K562 (cell line): ENCODE measurements around the gene PIGC. TPM values are rescaled to one million over a fixed set of nuclear protein-coding genes. Genes with fewer than 3 reads are reported as not detected.

Source experiments
- ATAC-seq: fragments of 200-7000 bp; cut with Tn5 transposase; 3 replicates; pipeline ENCODE4 v1.9.1; 2020; ENCODE audit warnings: moderate library complexity
- BruUV-seq: library from RNA; stranded (reverse); fragments of 400-500 nt; replicated peaks from 2 replicates; lab custom pipeline; 2021; lab: Mats Ljungman, UMichigan
- CTCF ChIA-PET: fragments of 300-600 bp; formaldehyde crosslinking; extraction: SDS; loops from one replicate; lab custom pipeline; 2021; ENCODE audit warnings: low intra/inter-chr PET ratio; lab: Yijun Ruan, JAX
- POLR2A ChIA-PET: fragments of 300-600, 350-650 bp; sonication (Branson Sonifier 250); formaldehyde crosslinking; extraction: SDS; loops from one replicate; lab custom pipeline; 2021; ENCODE audit warnings: antibody characterized with exemption, inconsistent platforms; lab: Yijun Ruan, JAX
- DNase-seq, 4 experiments: peaks; one replicate each; pipeline versions ENCODE4 v3.0.0 to v3.0.0-alpha.2; 2011 to 2018; ENCODE audit warnings: low spot score in 3 of 4, mixed read lengths in 3 of 4; ENCODE audit errors: extremely low read depth in 1 of 4
- FAIRE-seq: peaks from 2 replicates; lab custom pipeline; 2011; peaks lifted over from hg19 to GRCh38; lab: Jason Lieb, UNC
- H2AFZ ChIP-seq: 2 replicates; pipeline ENCODE4 v1.6.0; 2011; ENCODE audit warnings: low read depth, low read length, control low read depth, inconsistent platforms
- H3K27ac ChIP-seq: fragments of 200-600 bp; 3 replicates; pipeline ENCODE4 v1.8.0; 2011; ENCODE audit warnings: low read depth, mild to moderate bottlenecking, control low read depth, inconsistent platforms, low read length, moderate library complexity, mixed read lengths; ENCODE audit errors: extremely low read depth
- H3K27me3 ChIP-seq, 2 experiments: fragments of 300-600 bp in 1 of 2; 2 replicates in 1 of 2; 3 replicates in 1 of 2; pipeline versions ENCODE4 v1.6.0 to v1.8.0; 2011; ENCODE audit warnings: inconsistent platforms in 2 of 2, low read length in 2 of 2, mild to moderate bottlenecking in 1 of 2, mixed read lengths in 1 of 2, moderate library complexity in 1 of 2; ENCODE audit not compliant: control insufficient read depth in 2 of 2, insufficient read depth in 2 of 2
- H3K36me3 ChIP-seq: fragments of 300-600 bp; 3 replicates; pipeline ENCODE4 v1.8.0; 2011; ENCODE audit warnings: mild to moderate bottlenecking, low read length, inconsistent platforms; ENCODE audit not compliant: control insufficient read depth, insufficient read depth
- H3K4me1 ChIP-seq, 2 experiments: fragments of 200-600 bp in 1 of 2; replicated peaks in 1 of 2; 2 replicates in 1 of 2; 3 replicates in 1 of 2; pipeline versions ENCODE4 v1.5.1 to v1.8.0; 2011; ENCODE audit warnings: inconsistent platforms in 2 of 2, low read length in 2 of 2, mild to moderate bottlenecking in 1 of 2, mixed read lengths in 1 of 2, moderate library complexity in 1 of 2; ENCODE audit not compliant: control insufficient read depth in 2 of 2, insufficient read depth in 2 of 2
- H3K4me2 ChIP-seq: 2 replicates; pipeline ENCODE4 v1.6.1; 2011; ENCODE audit warnings: low read length, control low read depth, inconsistent platforms, mixed read lengths; ENCODE audit not compliant: insufficient read depth
- H3K4me3 ChIP-seq: fragments of 200-600 bp; sonication (generic), shearing (Covaris generic); 2 replicates; pipeline ENCODE4 v1.5.1; 2016; ENCODE audit warnings: control low read depth, inconsistent platforms
- H3K79me2 ChIP-seq: fragments of 200-600 bp; 3 replicates; pipeline ENCODE4 v1.8.0; 2011; ENCODE audit warnings: low read length, inconsistent platforms; ENCODE audit not compliant: control insufficient read depth, insufficient read depth
- H3K9ac ChIP-seq, 2 experiments: 2 replicates each; pipeline versions ENCODE4 v1.6.0 to v1.6.1; 2011; ENCODE audit warnings: low read depth in 2 of 2, low read length in 2 of 2, control low read depth in 1 of 2, inconsistent platforms in 1 of 2, mild to moderate bottlenecking in 1 of 2, mixed read lengths in 1 of 2; ENCODE audit not compliant: insufficient read depth in 1 of 2
- H3K9me1 ChIP-seq: one replicate; pipeline ENCODE4 v1.6.0; 2011; ENCODE audit warnings: inconsistent platforms, mild to moderate bottlenecking, low read length, moderate library complexity; ENCODE audit not compliant: control insufficient read depth, insufficient read depth
- H3K9me3 ChIP-seq: replicated peaks from 2 replicates; pipeline ENCODE4 v1.5.1; 2011; ENCODE audit warnings: low read depth, low read length, inconsistent platforms; ENCODE audit not compliant: control insufficient read depth, insufficient read depth
- H4K20me1 ChIP-seq: replicated peaks from 2 replicates; pipeline ENCODE4 v1.6.1; 2011; ENCODE audit warnings: low read length, inconsistent platforms, mixed read lengths; ENCODE audit not compliant: control insufficient read depth, insufficient read depth
- ARID2 ChIP-seq: fragments of 450-650 bp; IDR thresholded peaks from 2 replicates; pipeline ENCODE4 v1.6.1; 2017; ENCODE audit warnings: antibody characterized with exemption, mild to moderate bottlenecking
- DIDO1 ChIP-seq: fragments of 450-650 bp; IDR thresholded peaks from 2 replicates; pipeline ENCODE4 v1.6.1; 2016; ENCODE audit warnings: low read depth, missing biosample characterization, missing genetic modification characterization
- GATAD2B ChIP-seq: fragments of 450-650 bp; IDR thresholded peaks from 2 replicates; pipeline ENCODE4 v1.6.1; 2017; ENCODE audit warnings: mild to moderate bottlenecking, borderline replicate concordance
- GTF2E2 ChIP-seq: fragments of 200-800 bp; sonication (Bioruptor generic); IDR thresholded peaks from 2 replicates; pipeline ENCODE4 v1.6.1; 2016; ENCODE audit warnings: missing genetic modification characterization, missing compliant biosample characterization
- NUFIP1 ChIP-seq: fragments of 450-650 bp; IDR thresholded peaks from 2 replicates; pipeline ENCODE4 v1.6.1; 2018; ENCODE audit not compliant: partially characterized antibody
- RB1 ChIP-seq: fragments of 450-650 bp; IDR thresholded peaks from 2 replicates; pipeline ENCODE4 v1.6.1; 2017; ENCODE audit warnings: low read depth, mild to moderate bottlenecking
- SETDB1 ChIP-seq: IDR thresholded peaks from one replicate; pipeline ENCODE4 v1.6.1; 2012; ENCODE audit warnings: low read length, control low read depth, inconsistent platforms
- SOX6 ChIP-seq: fragments of 450-650 bp; IDR thresholded peaks from 2 replicates; pipeline ENCODE4 v1.6.1; 2014; ENCODE audit warnings: mild to moderate bottlenecking
- ZFP36 ChIP-seq: fragments of 150-350 bp; IDR thresholded peaks from 2 replicates; pipeline ENCODE4 v1.6.1; 2018; ENCODE audit warnings: low read length, low read depth; ENCODE audit not compliant: partially characterized antibody
- ZNF124 ChIP-seq: sonication (generic); formaldehyde crosslinking; IDR thresholded peaks from 2 replicates; pipeline ENCODE4 v1.8.1; 2022; ENCODE audit warnings: missing genetic modification reagents
- ZNF133 ChIP-seq: fragments of 250-450 bp; sonication (Bioruptor Pico); IDR thresholded peaks from 2 replicates; pipeline ENCODE4 v1.4.0; 2020; ENCODE audit warnings: mild to moderate bottlenecking
- ZNF57 ChIP-seq: fragments of 450-650 bp; formaldehyde crosslinking; IDR thresholded peaks from 2 replicates; pipeline ENCODE4 v1.4.0; 2020; ENCODE audit warnings: mild to moderate bottlenecking, moderate library complexity
- WGBS: fragments of 100-300 bp; shearing (Covaris generic); methylation state at CpG from one replicate; pipeline ENCODE4 v1.1.6; 2016; ENCODE audit warnings: low coverage, mixed read lengths; ENCODE audit not compliant: insufficient coverage; ENCODE audit errors: missing lambda C conversion rate; 5-methylcytosine and 5-hydroxymethylcytosine counted together
- in situ Hi-C: fragments of 300-500 bp; cut with MboI; formaldehyde crosslinking; loops from 4 replicates; pipeline ENCODE4 v1.15.0; 2018; ENCODE audit warnings: inconsistent platforms, mixed read lengths
- intact Hi-C: fragments of 100-400 bp; cut with micrococcal nuclease; formaldehyde crosslinking; loops from 2 replicates; pipeline ENCODE4 v1.14.2; 2022
- polyA plus RNA-seq, 8 experiments: library from polyadenylated mRNA; depleted of rRNA in 4 of 8; stranded (reverse) in 5 of 8; unstranded in 3 of 8; fragments of >200 nt; fragmentation: Nextera tagmentation in 2 of 8; fragmentation: Illumina TruSeq in 1 of 8; extraction: Ambion mirVana in 2 of 8; extraction: Trizol in 1 of 8; gene quantifications; 2 replicates each; pipeline versions ENCODE4 v1.2.1 to v1.2.3, GENCODE V29; 2011 to 2014; ENCODE audit warnings: inconsistent platforms in 1 of 8, missing spikeins in 1 of 8
- total RNA-seq, 7 experiments: library from RNA; depleted of rRNA in 6 of 7; stranded (reverse); fragments of >200 nt in 6 of 7; fragmentation: Illumina TruSeq in 2 of 7; extraction: Trizol in 2 of 7; gene quantifications; 2 replicates each; pipeline versions ENCODE4 v1.2.1 to v1.2.3, GENCODE V29; 2011 to 2021; ENCODE audit warnings: low replicate concordance in 1 of 7
- TF ChIP-seq, protein P1 (sequence below): fragments of 450-650 bp; IDR thresholded peaks from 2 replicates; pipeline ENCODE4 v1.6.1; 2016; ENCODE audit warnings: antibody characterized with exemption
- TF ChIP-seq, protein P2 (sequence below): fragments of 250-450 bp; sonication (Bioruptor Pico); IDR thresholded peaks from 2 replicates; pipeline ENCODE4 v1.5.0; 2021; ENCODE audit warnings: mild to moderate bottlenecking, borderline replicate concordance
- TF ChIP-seq, protein P3 (sequence below): fragments of 250-450 bp; sonication (Bioruptor Pico); IDR thresholded peaks from 2 replicates; pipeline ENCODE4 v1.8.0; 2021; ENCODE audit warnings: moderate library complexity, mild to moderate bottlenecking, inconsistent platforms
- TF ChIP-seq, protein P4 (sequence below): sonication (generic); formaldehyde crosslinking; IDR thresholded peaks from 2 replicates; pipeline ENCODE4 v1.8.0; 2022; ENCODE audit warnings: mild to moderate bottlenecking, missing genetic modification reagents
- TF ChIP-seq, protein P5 (sequence below): fragments of 250-450 bp; sonication (Bioruptor Pico); IDR thresholded peaks from 2 replicates; pipeline ENCODE4 v1.6.1; 2021; ENCODE audit warnings: mild to moderate bottlenecking

PIGC gene
- total and polyA plus RNA-seq, 9 of the 15 experiments (the other 6 are each of a cell fraction or from before 2014, with no cell fraction given): 30.5 to 97.9 (median 54.7) TPM

DNA sequence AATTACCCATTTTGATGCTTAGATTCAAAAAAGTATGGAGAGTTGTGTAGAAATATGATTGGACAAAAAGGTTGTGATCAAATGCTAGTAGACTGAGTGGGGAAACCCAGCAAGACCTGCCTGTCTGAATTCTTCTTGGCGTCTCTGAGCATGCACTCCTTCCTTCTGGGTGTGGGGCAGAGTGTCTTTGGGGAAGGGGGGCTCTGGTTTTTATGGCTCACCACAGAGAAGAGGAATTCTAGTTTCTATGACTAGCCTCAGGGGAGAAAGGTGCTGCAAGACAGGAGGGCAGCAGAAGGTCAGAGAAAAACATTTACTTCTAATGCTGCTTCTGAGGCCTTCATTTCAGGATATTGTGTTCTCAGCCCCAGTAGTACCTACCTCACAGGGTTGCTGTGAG lies 33.9 kb upstream of the PIGC start:
- Histone ChIP-seq H3K4me3 (no peak overlapping the region), H3K9me3 (no peaks in the 10 kb centered on the region), H3K27me3 (no peaks in the 10 kb centered on the region), H3K27ac (no peak overlapping the region), H3K36me3 (no peaks in the 10 kb centered on the region), H3K4me1 (peaks cover 6 to 10% of the 10 kb centered on the region in 2 experiments; a peak in 3 of 5 replicates), H3K4me2 (no peak overlapping the region), H2AFZ (no peak overlapping the region), H3K9me1 (no peaks in the 10 kb centered on the region), H3K79me2 (no peaks in the 10 kb centered on the region), H3K9ac (no peak overlapping the region), H4K20me1 (no peaks in the 10 kb centered on the region)
- ChIA-PET CTCF (no interaction called here), POLR2A (no interaction called here)
- no peak for DNase-seq
- no TSS peak for BruUV-seq
- no peak for FAIRE-seq
- no peak for ATAC-seq
- intact Hi-C loops: no loop called here
- in situ Hi-C loops: no loop called here
- WGBS: 20% methylated on average over 1 of the region's 1 CpG
- TF ChIP-seq ZFP36: no peak
- no peak for TF ChIP-seq SOX6
- no peak for TF ChIP-seq ZNF133 (CRISPR knock-in tag)
- TF ChIP-seq, protein P1, sequence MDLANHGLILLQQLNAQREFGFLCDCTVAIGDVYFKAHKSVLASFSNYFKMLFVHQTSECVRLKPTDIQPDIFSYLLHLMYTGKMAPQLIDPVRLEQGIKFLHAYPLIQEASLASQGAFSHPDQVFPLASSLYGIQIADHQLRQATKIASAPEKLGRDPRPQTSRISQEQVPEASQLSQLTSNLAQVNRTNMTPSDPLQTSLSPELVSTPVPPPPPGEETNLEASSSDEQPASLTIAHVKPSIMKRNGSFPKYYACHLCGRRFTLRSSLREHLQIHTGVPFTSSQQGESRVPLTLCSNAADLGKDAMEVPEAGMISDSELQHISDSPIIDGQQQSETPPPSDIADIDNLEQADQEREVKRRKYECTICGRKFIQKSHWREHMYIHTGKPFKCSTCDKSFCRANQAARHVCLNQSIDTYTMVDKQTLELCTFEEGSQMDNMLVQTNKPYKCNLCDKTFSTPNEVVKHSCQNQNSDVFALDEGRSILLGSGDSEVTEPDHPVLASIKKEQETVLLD: no peak
- no peak for TF ChIP-seq RB1
- no peak for TF ChIP-seq ZNF57 (CRISPR knock-in tag)
- TF ChIP-seq GATAD2B: no peak
- TF ChIP-seq, protein P2, sequence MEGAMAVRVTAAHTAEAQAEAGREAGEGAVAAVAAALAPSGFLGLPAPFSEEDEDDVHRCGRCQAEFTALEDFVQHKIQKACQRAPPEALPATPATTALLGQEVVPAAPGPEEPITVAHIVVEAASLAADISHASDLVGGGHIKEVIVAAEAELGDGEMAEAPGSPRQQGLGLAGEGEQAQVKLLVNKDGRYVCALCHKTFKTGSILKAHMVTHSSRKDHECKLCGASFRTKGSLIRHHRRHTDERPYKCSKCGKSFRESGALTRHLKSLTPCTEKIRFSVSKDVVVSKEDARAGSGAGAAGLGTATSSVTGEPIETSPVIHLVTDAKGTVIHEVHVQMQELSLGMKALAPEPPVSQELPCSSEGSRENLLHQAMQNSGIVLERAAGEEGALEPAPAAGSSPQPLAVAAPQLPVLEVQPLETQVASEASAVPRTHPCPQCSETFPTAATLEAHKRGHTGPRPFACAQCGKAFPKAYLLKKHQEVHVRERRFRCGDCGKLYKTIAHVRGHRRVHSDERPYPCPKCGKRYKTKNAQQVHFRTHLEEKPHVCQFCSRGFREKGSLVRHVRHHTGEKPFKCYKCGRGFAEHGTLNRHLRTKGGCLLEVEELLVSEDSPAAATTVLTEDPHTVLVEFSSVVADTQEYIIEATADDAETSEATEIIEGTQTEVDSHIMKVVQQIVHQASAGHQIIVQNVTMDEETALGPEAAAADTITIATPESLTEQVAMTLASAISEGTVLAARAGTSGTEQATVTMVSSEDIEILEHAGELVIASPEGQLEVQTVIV (CRISPR knock-in tag): no peak
- TF ChIP-seq, protein P3, sequence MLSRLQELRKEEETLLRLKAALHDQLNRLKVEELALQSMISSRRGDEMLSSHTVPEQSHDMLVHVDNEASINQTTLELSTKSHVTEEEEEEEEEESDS (CRISPR knock-in tag): no peak
- no peak for TF ChIP-seq ZNF124 (CRISPR knock-in tag)
- TF ChIP-seq, protein P4, sequence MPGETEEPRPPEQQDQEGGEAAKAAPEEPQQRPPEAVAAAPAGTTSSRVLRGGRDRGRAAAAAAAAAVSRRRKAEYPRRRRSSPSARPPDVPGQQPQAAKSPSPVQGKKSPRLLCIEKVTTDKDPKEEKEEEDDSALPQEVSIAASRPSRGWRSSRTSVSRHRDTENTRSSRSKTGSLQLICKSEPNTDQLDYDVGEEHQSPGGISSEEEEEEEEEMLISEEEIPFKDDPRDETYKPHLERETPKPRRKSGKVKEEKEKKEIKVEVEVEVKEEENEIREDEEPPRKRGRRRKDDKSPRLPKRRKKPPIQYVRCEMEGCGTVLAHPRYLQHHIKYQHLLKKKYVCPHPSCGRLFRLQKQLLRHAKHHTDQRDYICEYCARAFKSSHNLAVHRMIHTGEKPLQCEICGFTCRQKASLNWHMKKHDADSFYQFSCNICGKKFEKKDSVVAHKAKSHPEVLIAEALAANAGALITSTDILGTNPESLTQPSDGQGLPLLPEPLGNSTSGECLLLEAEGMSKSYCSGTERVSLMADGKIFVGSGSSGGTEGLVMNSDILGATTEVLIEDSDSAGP: no peak
- TF ChIP-seq DIDO1 (tag): no peak
- TF ChIP-seq, protein P5, sequence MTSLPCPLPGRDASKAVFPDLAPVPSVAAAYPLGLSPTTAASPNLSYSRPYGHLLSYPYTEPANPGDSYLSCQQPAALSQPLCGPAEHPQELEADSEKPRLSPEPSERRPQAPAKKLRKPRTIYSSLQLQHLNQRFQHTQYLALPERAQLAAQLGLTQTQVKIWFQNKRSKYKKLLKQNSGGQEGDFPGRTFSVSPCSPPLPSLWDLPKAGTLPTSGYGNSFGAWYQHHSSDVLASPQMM (CRISPR knock-in tag): no peak
- no peak for TF ChIP-seq GTF2E2 (tag)
- no peak for TF ChIP-seq NUFIP1
- no peak for TF ChIP-seq ARID2
- TF ChIP-seq SETDB1: no peak
